KOPT-K1 (cell line): ENCODE measurements around the gene ZNF697.
"Not testable (repeated sequence)": the region's sequence is repeated elsewhere in the genome, so short reads cannot be mapped to it uniquely, and the experiment has no call there.

ENCODE experiments used
- H3K27ac ChIP-seq: fragments of 200-600 bp; sonication (generic); 2 replicates; pipeline ENCODE4 v1.5.1; 2016; ENCODE audit warnings: antibody characterized with exemption, mild to moderate bottlenecking, low read depth, low read length; ENCODE audit not compliant: poor library complexity, severe bottlenecking
- H3K36me3 ChIP-seq: fragments of 200-600 bp; sonication (generic); 2 replicates; pipeline ENCODE4 v1.5.1; 2017; ENCODE audit warnings: antibody characterized with exemption, mild to moderate bottlenecking, low read length, moderate library complexity; ENCODE audit not compliant: insufficient read depth
- H3K9me3 ChIP-seq: fragments of 200-600 bp; sonication (generic); 2 replicates; pipeline ENCODE4 v1.5.1; 2017; ENCODE audit warnings: antibody characterized with exemption, low read length, mild to moderate bottlenecking; ENCODE audit not compliant: insufficient read depth, poor library complexity, severe bottlenecking

ZNF697 gene

DNA sequence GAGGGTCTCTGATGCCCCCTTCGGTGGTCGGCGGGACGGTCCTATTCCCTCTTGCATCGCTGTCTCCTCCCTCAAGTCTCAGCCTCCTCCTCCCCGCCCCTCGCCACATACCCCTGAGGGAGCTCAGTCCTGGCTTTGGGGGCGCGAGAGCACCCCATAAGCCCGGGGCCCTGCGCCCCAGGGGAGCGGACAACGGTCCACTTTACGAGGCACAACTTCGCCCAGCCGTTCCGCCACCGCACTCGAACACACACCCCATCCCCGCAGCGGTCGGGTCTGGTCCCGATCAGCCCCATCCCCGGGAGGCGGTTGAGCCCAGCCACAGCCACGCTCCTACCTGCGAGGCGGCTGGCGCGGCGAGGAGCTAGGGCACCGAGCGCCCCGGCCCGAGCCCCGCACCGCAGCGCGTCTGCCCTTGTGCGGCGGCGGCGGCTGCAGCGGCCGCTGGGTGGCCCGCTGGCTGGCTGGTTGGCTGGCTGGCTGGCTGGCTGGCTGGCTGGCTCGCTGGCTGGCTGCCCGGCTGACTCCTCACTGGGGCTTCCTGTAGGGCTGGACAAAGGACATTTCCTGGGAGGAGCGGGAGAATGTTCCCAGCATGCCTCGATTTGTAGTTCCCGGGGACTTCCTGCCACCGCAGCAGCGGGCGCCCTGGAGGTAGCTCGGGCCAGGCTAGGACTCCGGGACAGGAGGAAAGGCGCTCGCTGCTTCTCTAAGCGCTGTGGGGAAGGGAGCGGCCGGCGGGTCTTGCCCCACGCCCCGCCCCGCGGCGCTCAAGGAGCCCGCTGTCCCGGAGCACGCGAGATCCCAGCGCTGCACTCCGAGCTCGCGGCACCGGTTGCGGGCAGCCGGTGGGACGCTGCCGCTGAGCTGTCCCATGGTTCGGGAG is at the start of gene ZNF697:
TSS of gene ZNF697 (minus strand) at position 533 of the 886 bp plus-strand sequence. CDS start 22,166 bp downstream, outside the sequence.
- no peaks in the 10 kb centered on the region for H3K9me3 ChIP-seq
- no peaks in the 10 kb centered on the region for H3K36me3 ChIP-seq
- H3K27ac ChIP-seq = no peak within 1 kb of the TSS

DNA sequence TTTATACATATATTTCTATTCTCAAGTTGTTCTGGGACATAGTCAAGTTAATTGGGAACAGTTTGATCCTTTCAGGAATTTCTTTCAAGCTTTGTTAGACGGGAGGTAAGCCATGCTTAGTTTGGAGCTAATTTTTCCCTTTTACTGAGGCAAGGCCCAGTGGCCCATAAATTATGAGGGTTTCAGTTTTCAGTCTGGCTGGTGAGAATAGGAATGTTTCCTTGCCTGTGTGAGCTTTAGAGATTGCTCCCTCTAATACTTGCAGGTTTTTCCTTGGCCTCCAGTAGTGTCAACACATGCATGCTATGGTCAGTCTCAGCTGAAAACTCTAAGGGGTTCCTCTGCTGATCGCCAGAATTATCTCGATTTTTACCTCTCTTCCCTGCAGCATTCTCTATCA is 49.5 kb upstream of the ZNF697 start:
- H3K36me3 ChIP-seq = no peaks in the 10 kb centered on the region
- H3K27ac ChIP-seq = no peak overlapping the region
- H3K9me3 ChIP-seq = peaks cover 23% of the 10 kb centered on the region

DNA sequence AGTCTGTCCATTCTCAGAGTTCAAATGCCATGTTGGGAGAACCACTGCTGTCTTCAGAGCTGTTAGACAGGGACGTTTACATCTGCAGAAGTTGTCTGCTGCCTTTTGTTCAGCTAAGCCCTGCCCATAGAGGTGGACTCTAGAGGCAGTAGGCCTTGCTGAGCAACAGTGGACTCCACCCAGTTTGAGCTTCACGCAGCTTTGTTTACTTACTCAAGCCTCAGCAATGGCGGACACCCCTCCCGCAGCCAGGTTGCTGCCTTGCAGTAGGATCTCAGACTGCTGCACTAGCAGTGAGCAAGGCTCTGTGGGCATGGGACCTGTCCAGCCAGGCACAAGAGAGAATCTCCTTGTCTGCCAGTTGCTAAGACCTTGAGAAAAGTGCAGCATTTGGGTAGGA is 48.8 kb upstream of the ZNF697 start:
- H3K9me3 ChIP-seq = peaks cover 16% of the 10 kb centered on the region
- not testable (repeated sequence) for H3K36me3 ChIP-seq, H3K27ac ChIP-seq

DNA sequence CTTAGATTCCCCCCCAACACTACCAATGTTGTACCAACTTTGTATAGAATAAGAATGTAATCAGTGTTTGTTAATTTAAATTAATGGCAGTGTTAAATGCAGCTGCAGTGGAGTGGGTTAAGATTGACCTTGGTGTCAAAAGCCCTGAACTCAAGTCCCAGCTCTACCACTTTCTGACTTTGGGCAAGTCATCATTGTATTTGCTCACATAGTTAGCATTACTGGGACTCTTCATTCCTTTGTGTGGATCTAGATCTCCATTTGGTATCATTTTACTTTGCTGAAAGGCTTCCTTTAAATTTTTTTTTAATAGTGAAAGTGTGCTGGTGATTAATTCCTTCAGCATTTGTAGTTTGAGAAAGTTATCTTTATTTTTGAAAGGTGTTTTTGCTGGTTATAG is 41.4 kb upstream of the ZNF697 start:
- no peaks in the 10 kb centered on the region for H3K36me3 ChIP-seq
- no peaks in the 10 kb centered on the region for H3K9me3 ChIP-seq
- H3K27ac ChIP-seq = no peak overlapping the region

DNA sequence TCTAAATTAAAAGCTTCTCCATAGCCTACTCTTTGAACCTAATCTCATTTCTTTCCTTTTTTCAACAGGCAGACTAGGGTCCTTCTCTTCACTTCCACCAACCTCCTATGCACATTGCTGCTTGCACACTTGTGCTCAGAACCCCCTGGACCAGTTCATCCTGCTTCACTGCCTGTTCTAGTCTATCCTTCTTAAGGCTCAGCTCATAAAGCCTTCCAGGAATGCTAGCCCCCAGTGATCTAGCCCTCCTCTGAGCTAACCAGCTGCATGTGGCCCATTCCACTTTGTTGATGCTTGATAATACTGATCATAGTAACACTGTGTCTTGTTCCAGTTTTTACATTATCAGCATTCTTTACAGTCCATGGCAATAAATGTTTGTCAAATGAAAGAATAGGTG is 40.7 kb upstream of the ZNF697 start:
- Histone ChIP-seq H3K27ac (no peak overlapping the region), H3K9me3 (no peaks in the 10 kb centered on the region)

DNA sequence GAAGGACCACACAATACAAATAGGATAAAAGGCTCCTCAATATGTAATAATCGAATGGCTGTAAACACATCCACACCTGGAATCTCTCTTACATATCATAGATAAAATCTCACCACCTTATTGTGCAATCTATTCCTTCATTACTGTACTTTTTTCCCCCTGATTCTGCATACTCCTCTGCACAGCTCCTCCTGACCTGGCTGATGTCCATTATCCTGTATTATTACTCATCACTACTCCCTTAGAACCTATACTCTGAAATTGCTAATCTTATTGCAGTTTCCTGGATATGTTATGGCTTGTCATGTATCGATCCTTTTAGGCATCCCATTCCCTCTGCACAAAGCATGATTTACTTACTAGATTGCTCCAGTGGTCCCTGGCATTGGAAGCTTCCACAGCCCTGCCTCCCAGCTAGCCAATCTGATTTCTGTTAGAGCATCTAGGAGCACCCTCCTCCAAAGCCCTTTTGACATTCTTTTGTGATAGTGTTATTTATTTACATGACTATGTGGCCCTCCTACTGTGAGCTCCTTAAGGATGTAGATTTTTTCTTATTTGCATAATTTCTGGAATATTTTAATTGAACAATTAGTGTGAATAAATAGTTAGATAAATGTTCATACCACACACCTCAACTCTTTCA is 39.5 kb upstream of the ZNF697 start:
- no peaks in the 10 kb centered on the region for H3K36me3 ChIP-seq
- H3K27ac ChIP-seq = no peak overlapping the region
- H3K9me3 ChIP-seq = no peaks in the 10 kb centered on the region

More for the DNA sequence above, 40.7 kb upstream of the ZNF697 start:
- no peaks in the 10 kb centered on the region for H3K36me3 ChIP-seq

DNA sequence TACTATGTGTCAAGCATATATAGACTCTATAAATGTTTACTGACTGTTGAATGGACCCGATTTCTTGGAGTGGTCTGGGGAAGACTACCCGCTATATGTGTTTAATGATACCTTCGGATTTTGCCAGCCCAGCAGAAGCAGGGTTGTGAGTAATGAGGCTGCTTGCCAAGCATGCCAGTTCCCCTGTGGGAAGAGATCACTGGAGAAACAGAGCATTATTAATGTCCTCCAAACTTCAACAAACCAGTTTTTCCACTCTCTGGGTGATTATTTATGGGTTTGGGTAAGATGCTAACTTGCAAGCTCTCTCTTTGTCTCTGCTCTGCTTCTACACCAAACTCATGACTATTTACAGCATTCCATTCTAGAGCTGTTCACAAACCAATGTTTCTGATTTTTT is 38.6 kb upstream of the ZNF697 start:
- Histone ChIP-seq H3K9me3 (no peaks in the 10 kb centered on the region), H3K27ac (no peak overlapping the region), H3K36me3 (no peaks in the 10 kb centered on the region)

DNA sequence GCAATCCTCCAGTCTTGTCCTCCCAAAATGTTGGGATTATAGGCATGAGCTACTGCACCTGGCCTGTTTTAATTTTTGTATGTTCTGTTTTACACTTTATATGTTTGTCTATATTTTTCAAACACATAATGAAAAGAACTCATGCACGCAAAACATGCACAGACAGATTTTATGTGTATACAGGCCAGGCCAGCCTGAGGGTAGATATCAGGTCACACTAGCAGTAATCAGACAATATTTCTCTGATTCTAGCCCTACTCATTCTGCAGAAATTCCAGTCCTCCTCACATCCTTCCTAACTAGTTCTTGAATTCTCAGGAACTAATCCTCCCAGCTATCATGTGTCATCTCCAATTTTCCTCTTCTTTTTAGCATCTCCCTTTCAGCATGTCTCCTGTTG is 35.8 kb upstream of the ZNF697 start:
- no peaks in the 10 kb centered on the region for H3K9me3 ChIP-seq
- no peaks in the 10 kb centered on the region for H3K36me3 ChIP-seq
- H3K27ac ChIP-seq = no peak overlapping the region

DNA sequence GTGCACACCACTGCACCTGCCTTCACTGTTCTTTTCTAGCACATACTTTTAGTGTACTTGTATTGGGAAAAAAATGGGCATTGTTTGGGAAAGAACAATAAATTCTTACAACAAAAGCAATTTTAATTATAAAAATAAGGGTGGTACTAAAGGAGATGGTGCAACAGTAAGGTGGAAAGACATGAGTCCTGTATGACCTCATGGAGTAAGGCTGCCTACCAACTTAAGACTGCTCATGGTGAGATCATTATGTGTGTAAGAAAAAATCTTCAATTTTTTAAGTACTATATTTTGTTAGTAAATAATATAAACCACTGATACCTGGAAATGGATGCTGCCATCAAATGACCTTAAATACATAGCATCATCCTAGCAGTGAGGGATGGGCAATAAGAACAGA is 34.1 kb upstream of the ZNF697 start:
- H3K9me3 ChIP-seq = no peaks in the 10 kb centered on the region
- no peaks in the 10 kb centered on the region for H3K36me3 ChIP-seq
- H3K27ac ChIP-seq = no peak overlapping the region

DNA sequence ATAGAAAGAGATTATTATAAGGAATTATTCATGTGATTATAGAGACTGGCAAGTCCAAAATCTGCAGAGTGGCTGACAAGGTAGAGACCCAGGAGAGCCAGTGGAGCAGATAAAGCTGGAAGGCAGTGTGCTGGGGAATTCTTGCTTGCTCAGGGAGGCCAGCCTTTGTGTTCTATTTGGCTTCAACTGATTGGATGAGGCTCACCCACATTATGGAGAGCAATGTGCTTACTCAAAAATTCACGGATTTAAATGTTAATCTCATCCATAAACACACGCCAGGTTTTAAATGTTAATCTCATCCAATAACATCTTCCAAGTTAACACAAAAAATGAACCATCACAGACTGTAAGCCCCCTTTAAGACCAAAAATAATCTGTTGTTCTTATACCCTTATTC is 33.5 kb upstream of the ZNF697 start:
- Histone ChIP-seq H3K9me3 (no peaks in the 10 kb centered on the region), H3K27ac (no peak overlapping the region), H3K36me3 (no peaks in the 10 kb centered on the region)

DNA sequence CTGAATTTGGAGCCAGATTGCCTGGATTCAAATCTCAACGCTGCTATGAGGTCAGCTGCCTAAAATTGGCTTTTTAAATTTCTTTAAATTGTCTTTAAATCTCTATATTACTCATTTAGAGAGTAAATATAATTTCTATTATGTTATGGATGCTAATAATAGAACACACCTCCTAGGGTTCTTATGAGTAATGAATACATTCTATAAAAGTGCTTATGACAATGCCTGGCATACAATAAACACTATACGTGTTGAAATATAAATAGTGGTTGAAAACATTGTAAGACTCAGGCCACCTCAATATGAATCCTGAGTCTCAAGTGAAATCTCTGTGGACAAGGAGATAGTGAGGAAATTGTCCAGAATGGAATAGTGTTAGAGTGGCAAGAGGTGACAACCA is 32.7 kb upstream of the ZNF697 start:
- H3K36me3 ChIP-seq = no peaks in the 10 kb centered on the region
- H3K27ac ChIP-seq = no peak overlapping the region
- no peaks in the 10 kb centered on the region for H3K9me3 ChIP-seq

DNA sequence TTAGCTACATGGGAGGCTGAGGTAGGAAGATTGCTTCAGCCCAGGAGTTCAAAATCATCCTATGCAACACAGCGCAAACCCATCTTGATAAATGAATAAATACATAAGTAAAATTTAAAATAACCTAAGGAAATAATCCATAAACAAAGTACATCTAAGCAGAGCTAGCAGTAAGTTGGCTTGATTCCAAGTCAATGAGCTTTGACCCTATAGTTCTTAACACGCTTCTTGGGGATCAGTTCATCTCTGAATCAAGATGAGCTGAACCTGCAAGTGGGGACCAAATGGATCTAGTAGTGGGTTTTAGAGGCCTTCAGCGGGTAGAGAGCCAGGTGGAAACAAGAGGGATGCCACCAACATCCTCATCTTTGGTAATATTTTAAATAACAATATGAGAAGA is 32.1 kb upstream of the ZNF697 start:
- H3K9me3 ChIP-seq = no peaks in the 10 kb centered on the region
- H3K27ac ChIP-seq = no peak overlapping the region
- H3K36me3 ChIP-seq = no peaks in the 10 kb centered on the region

DNA sequence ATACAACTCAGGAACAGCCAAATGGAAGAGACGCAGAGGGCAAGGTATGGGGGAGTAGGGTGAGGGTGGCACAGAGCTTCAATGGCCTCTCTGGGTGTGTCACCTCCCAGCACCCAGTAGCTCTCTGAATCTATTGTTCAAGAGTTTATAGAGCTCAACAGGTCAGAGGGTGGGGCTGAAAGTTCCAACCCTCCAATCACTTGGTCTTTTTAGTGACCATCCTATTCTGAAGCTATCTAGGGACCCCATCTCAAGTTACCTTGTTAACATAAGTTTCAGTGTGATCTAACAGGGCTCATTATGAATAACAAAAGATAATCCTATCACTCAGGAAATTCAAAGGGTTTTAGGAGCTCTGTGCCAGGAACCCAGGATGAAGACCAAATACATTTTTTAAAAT is 31.2 kb upstream of the ZNF697 start:
- no peaks in the 10 kb centered on the region for H3K36me3 ChIP-seq
- H3K9me3 ChIP-seq = no peaks in the 10 kb centered on the region
- H3K27ac ChIP-seq = no peak overlapping the region

DNA sequence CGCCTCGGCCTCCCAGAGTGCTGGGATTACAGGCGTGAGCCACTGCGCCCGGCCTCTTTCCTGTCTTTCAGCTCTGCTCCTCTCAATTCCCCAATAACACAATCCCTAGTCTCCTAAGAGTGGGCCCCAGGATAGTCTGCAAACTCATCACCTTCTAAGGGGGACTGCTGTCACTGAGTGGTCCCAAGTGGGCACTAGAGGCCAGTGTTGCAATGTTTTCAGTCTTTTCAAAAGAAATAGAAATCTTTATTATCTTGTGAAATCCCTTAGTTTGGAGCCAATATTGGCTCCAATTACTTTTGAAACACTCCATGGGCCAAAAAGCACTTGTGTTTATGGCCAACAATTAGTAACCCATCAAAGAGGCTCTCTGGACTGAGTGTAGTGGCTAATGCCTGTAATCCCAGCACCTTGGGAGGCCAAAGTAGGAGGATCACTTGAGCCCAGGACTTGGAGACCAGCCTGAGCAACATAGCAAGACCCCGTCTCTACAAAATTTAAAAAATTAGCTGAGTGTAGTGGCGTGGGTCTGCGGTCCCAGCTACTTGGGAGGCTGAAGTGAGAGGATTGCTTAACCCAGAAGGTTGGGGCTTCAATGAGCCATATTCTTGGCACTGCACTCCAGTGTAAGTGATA is 28.6 kb upstream of the ZNF697 start:
- H3K27ac ChIP-seq = no peak overlapping the region
- H3K9me3 ChIP-seq = no peaks in the 10 kb centered on the region
- no peaks in the 10 kb centered on the region for H3K36me3 ChIP-seq
